Astrocyte of the hippocampus (primary cell): ENCODE data around the gene CNOT8.
"Not testable (repeated sequence)": the region's sequence is repeated elsewhere in the genome, so short reads cannot be mapped to it uniquely, and the experiment has no call there.

Experiments used
- DNase-seq: peaks from one replicate; pipeline ENCODE4 v3.0.0; 2011; ENCODE audit warnings: low read depth, low spot score

CNOT8 gene

DNA sequence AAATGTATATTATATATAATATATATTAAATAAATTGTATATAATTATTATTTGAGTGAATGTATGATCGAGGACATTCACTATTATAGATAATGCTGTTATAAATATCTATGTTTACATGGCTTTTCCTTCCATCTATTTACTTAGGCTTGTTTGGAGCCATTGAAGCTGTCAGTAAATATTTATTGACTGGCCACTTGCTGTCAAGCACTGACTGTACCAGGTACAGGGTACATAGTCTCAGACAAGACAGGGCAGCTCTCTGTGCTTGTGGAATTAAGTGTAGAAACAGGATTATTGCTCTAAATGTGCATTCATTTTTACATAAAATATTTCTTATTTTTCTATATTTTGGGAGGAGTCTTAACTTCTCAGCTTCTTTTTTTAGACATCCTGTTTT, 24.4 kb upstream of the CNOT8 start:
- DNase-seq = no peak

DNA sequence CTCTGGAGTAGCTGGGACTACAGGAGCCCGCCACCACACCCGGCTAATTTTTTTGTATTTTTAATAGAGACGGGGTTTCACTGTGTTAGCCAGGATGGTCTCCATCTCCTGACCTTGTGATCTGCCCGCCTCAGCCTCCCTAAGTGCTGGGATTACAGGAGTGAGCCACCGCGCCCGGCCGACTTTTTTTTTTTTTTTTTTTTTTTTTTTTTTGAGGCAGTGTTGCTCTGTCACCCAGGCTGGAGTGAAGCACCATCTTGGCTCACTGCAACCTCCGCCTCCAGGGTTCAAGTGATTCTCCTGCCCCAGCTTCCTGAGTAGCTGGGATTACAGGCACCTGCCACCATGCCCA, 22.8 kb upstream of the CNOT8 start:
- not testable (repeated sequence) for DNase-seq

DNA sequence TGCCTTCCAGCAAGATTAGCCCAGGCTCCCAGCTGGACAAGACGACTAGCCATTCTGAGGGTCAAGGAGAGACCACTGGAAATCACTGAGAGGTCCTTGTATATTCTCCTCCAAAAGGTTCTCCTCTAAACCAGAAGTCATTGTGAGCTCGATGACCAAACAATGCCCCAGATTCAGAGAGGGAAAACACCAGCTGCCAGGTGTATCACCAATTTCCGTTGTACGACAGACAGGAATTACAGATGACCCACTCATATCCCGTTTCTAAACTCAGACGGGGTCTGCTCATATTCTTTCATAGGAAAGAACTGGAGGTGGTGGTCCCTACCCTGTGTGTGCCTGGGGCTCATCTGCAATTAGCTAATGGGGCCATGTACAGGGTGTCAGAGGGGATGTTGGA, 22.2 kb upstream of the CNOT8 start:
- DNase-seq = no peak

DNA sequence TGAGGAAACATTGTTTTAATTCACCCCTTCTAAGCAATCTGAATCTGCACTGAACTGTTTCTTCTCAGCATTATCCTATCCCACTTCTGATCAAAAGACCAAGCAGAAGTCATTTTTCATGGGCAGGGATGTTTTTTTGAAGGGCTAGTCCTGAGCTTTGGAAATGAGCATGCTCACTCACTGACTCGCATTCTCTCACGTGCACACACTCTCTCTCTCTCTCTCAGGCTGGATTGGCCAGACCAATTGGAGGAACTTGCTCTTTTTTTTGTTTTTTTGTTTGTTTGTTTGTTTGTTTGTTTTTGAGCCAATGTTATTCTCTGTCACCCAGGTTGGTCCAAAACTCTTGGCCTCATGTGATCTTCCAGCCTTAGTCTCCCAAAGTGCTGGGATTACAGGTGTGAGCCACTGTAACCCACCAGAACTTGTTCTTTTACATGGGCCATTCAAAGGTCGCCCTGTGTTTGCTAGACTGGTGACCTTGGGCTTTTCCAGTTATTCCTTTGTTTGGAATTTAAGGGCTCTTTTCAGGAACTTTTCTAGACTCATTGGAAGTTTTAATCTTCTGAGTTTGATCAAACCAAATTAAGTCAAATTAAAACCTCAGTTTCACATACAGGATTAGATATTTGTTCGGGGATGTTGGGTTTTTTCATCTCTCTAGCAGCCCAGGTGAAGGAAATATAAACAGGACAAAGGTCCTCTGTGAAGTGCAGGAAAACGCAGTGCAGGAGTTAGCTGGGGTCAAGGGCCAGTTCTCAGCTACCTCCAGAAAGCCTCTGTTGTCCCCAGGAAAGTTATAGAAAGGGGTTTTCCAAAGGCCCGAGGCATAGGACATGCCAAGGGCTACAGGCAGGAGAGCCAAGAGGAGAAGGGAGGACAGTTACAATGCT, 21.2 kb upstream of the CNOT8 start:
- DNase-seq = no peak

DNA sequence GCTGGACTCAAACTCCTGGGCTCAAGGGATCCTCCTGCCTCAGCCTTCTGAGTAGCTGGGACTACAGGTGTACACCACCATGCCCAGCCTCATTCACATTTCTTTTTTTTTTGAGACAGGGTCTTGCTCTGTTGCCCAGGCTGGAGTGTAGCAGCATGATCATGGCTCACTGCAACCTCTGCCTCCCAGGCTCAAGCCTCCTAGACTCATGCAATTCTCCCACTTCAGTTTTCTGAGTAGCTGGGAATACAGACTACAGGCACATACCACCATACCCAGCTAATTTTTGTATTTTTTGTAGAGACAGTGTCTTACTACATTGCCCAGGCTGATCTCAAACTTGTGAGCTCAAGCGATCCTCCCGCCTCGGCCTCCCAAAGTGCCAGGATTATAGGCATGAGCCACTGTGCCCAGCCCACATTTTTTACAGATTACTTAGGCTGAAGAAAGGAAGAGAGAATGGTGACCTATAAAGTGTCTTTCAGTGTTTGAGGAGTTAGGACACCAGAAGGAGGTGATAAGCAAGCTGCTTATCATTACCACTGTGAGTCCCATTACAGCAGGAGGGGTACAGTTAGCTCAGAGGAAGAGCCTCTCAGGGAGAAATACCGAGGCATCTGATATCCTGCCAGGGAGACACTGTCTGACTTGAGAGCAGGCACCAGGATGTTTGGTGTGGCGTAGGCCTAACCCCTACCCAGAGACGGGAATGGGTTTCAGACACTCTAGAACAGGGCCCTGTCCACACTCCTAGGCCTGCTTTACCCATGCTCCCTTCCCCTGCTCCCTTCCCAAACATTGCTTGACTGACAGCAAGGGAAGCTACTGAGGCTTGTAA, 17.8 kb upstream of the CNOT8 start:
- no peak for DNase-seq

DNA sequence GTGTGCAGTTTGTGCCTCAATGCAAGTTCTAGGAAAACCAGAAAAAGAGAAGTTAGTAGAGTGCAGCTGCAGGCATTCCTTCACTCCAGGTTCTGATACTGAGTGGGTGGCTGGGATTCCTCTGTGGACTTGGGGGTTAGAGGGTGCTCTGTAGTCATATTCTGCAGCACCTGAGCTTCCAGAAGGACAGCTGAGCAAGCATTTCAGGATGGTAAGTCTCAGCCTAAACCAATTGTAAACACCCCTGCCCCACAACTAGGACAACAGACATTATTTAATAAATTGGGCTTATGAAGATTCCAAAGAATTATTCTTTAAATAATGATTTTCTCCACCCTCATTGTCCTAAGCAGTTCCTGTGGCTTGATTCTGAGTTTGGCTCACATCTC, 17.2 kb upstream of the CNOT8 start:
- DNase-seq = no peak

DNA sequence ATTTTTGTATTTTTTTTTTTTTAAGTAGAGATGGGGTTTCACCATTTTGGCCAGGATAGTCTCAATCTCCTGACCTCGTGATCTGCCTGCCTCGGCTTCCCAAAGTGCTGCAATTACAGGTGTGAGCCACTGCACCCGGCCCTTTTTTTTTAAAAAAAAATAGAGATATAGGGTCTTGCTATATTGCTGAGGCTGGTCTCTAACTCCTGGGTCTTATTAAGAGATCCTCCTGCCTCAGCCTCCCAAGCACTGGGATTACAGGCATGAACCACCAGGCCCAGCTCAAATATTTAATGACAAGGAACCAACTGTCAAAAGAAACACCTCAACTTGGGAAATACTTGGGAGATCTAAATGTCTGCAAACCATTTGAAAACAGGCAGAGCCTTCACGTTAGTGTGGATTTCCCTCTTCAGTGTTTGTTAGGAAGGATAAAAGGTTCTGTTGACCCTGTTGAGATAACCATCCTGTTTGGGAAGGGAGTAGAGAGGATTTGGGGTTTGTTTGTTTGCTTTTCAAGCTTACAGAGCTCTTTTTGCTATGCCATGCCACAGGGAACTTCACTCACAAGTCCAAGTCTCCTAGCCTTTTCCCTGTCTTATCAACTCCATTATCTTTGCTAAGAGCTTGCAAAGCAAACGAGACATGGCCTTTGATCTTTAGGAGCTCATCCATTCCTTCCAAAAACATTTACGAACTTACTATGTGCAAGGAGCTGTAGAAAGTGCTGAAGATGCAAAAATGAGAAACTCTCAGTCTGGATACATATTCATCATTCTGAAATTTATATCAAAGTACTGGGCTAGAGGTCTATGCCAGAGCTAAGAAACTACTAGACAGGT, 15.5 kb upstream of the CNOT8 start:
- DNase-seq = no peak

DNA sequence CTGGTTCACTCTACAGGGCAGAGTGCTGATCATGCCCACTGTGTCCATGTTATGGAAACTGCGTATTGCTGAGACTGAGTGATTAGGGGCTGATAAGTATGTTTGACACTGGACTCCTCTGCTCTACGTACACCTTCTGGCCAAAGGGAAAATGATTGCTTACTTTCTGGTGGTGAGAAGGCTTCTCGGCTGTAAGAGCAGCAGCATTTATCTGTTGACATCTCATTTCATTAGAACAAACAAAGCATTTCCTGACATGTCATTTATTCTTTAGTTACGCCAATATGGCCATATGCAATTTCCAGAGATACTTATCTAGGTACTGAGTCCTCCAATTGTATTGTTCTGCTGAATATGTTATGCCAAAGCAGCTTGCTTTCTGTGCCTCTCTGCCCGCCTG, 13.6 kb upstream of the CNOT8 start:
- DNase-seq = no peak

DNA sequence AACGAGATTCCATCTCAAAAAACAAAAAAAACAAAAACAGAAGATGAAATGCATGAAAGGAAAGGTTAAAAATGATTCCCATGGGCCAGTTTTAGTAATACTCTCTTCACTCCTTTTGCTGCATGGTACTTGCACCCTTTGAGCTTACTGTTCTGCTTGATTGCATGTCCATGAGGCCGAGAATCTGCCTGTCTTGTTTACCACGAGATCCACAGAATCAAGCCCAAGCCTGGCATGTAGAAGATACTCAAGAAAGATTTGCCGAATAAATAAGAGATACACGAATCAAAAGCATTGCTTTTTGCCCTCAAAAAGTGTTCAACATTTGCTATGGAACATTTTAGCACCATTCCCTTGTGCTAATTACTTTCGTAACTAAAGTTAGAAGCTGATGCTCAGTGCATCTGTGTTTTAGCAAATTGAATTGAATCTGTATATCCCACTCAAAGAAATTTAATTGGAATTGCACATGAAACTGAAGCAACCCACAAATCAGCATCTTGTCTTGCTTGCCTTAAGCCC, 9.1 kb upstream of the CNOT8 start:
- DNase-seq = no peak

DNA sequence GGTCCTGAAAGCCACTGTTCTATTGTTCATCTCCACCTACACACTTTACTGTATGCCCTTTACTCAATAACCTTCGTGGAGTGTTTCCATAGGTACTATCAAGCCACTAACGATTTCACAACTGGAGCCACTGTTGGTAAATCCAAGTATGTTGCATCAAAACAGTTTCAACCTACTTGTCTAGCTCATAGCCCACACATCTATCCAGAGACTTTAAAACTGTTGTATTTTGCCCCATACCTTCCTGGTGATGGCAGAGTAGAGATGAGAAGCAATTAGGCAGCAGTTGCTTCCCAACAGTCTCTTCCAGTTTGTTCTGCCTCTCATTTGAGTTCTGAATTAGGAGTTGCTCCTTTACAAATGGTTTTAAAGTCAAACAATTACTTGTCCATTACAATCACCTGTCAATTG, 8.6 kb upstream of the CNOT8 start:
- DNase-seq = peak; percentile 33

DNA sequence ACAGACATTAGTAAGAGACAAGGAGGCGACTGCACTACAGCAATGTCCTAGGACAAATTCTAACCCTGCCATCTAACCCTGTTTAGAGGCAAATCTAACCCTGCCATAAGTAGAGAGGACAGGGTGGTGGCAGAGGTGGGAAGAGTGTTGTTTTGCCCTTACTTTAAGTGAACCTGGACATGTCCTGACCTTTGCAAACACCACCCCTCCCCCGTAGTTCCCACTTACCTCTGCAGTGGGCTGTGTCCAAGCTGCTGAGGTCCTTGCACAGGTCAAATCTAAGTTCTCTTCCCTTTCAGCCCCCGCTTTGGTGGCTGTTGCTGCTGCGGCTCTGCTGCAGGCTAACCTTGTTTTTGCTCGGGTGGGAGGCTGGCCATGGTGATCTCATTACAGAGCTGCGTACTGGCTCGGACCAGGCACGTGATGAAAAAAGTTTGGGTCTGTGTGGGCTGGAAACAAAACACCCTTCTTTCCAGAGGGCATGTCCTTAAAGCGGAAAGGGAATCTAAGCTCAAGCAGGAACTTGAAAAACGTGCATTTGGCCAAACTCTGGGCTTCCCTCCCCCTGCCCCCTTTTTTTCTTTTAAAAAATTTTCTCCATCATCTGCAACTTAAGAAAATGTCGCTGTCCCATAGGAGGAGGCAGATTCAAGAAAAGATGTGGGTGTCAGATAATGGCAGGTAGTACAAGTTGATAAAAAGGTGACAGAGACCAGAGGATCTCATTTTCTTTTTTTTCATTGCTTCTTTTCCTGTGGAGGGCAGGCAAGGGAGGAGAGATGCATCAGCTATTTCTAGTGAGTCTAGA, 8.0 kb upstream of the CNOT8 start, which contains the start of gene FAXDC2:
Gene FAXDC2, minus strand, starts transcription at position 349 of the 808 bp plus-strand sequence. CDS start 12,425 bp downstream, outside the sequence.
- DNase-seq = peak; percentile 86

DNA sequence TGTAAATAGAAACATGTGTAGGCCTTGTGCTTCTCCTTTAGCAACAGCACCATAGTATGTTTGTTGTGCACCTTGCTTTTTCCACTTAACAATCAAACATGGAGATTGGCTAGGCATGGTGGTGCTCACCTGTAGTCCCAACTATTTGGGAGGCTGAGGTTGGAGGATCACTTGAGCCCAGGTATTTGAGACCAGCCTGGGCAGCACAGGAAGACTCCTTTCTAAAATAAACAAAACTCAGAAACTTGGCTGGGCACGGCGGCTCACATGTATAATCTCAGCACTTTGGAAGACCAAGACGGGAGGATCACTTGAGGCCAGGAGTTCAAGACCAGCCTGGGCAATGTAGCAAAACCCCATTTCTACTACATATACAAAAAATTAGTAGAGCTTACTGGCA, 7.1 kb upstream of the CNOT8 start:
- no peak for DNase-seq

DNA sequence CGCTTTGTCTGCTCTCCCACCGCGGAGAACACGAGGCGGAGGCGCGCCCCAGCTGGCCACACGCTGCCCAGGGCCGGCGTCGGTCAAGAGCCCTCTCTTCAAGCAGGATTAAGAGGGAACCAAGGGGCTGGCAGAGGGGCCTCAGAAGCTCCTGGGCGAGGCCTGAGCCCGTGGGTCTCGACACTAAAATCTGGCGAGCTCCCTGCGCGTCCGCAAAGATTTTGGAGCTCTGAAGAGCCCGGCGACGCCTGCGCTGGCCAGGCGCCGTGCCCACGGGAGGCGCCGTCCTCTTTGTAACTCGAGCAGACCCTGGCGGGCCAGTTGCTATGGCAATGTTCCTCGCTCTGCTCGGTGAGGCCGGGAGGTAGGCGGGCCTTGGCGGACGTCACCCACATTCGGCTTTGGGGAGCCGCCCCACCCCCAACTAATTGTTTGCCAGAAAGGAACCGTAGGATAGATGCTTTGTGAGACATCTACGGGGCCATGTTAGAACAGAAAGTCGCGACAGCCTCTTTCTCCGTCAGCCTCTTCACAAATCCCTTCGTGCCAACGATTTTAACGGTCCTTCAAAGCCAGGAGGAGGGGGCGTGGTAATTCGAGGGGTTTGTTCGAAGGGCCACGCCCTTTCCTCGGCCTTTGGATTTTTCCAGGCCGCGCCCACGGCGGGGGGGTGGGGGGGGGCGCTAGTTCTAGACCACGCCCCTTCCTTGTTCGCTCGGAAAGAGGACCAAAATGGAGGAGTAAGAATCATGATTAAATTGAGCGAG, 714 bp upstream of the CNOT8 start:
- peak; percentile 98 for DNase-seq

DNA sequence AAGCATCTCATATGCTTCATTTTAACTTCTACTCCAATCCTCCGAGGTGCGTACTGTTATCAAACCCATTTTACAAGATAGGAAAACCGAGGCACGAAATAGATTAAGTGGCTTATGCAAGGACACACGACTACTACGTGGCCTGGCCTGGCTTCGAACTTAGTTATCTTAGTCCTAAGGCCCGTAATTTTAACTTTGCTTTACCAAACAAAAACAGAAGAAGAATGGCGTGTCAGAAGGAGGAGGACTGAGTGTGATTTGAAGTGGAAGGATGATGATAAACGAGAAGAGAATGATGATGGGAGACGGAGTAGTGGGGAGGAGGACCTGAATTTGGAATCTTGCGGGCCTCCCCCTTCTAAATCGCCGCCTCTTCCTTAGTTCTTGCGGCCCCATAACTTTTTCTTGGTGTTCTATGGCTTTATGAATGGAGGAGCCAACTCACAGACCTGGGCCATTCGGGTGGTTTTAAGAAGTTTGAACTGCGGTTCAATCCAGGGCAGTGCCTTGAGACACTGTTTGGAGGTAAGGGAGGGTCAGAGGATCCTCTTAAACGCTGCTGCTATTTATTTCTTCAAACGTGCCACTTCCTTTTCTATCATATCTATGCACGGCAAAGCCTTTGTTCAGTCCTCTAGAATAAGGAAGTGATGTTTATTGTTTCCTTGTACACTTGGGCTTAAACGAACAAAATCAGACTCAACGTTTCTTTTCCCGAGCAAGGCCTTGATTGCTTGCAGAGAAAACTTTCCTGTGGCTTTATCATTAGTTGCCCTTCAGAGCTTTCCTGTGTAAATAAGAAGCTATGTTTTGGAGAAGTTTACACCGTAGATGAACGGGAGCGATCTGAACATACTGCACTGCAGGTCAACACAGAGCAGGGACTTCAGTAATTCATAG, 795 bp downstream of the CNOT8 start:
- no peak for DNase-seq

DNA sequence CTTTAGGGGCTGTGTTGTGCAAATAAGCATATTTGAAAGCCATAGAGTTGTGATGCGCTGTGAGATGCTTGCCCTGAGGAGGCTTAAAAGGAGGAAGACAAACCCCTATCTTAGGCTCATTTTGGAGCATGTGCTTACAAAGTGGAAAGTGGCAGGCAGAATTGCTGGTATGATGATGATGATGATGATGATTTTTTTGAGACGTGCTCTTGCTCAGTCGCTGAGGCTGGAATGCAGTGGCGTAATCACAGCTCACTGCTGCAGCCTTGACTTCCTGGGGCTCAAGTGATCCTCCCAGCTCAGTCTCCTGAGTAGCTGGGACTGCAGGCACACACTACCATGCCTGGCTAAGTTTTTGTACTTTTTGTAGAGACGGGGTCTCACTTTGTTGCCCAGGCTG, 1.7 kb downstream of the CNOT8 start:
- DNase-seq = peak; percentile 42

DNA sequence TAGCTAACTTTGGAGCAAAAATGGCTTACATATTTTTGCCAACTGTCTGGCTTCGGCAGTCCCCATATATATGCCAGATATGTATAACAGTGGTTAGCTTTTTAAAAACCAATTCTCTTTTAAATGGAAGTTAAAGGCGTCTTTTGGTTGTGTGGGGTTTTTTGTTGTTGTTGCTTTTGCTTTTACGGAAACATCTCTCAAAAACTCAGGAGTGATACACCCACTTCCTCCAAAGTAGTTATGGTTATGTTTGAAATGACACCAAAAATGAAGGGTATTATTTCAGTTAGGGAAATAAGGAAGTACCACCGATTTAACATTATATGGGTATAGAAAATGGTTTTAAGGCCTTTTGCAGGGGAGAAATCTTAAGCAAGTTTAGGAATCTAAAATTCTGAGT, 2.3 kb downstream of the CNOT8 start:
- no peak for DNase-seq

DNA sequence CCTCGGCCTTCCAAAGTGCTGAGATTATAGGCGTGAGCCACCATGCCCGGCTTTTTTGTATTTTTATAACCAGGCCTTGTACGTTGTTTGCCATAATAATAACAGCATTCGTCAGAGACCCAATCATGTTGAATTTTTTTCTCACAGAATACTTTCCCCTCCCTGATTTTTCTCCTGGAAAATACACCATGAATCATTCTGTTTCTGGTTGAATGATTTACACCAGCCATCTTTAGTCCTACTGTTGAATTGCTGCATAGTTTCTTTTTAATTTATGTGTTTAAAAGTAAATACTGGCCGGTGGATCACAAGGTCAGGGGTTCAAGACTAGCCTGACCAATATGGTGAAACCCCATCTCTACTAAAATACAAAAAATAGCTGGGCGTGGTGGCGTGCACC, 3.5 kb downstream of the CNOT8 start:
- DNase-seq = no peak

DNA sequence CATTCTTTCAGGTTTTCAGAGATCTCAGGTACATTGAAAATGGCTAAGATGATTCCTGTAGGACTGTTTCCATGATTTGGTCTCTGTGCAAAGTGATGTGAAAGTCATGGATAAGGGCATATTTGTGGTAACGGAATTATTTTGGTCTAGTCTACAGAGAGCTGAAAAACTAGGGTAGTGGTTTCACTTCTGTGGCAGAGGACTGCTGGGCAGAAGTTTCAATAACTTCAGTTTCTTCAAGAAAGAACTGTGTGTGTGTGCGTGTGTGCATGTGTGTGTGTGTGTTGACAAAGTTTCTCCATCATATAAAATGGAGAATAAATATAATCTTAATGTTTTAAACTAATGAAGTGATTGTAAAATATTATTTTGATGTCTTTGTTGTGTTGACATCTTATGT, 4.3 kb downstream of the CNOT8 start:
- peak; percentile 66 for DNase-seq
